ENCODE data around the gene PLAAT2.

PLAAT2 gene

GRCh38 chr11:63512816-63513215 is 50.4 kb downstream of the PLAAT2 start:
- DNase-seq = no peak

- no peak for DNase-seq
Observed at GRCh38 chr11:63511048-63511748, 52.0 kb downstream of the PLAAT2 start.

DNA sequence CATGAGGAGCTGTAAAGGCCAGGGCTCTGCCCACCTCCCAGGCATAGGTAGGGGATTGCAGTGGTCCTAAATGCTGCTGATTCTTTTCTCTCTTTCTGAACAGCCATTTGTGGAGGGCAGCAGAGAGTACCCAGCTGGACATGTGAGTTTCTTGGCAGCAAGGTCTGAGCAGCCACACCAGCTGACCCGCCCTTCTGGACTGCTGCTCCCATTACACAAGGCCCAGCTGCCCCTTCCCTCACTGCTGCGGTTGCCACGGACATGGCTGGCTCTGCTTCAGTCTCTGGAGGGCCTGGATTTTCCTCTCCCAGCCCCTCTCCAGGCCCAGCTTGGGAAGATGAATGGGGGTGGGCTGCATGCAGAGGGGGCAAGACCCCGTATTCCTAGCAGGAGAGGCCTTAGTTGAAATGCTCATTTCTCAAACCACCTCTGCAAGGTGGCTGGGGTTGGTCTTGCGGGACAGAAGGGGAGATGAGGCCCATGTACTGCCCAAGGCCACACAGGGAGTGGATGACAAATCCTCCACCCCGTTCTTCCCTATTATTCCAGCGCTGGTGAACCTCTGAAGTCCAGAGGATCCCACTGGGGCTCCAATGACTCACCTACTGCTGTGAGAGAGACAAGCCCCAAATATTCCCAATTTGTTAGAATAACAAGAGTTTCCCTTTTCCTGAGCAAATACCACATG is 52.7 kb downstream of the PLAAT2 start:
- DNase-seq = no peak

DNA sequence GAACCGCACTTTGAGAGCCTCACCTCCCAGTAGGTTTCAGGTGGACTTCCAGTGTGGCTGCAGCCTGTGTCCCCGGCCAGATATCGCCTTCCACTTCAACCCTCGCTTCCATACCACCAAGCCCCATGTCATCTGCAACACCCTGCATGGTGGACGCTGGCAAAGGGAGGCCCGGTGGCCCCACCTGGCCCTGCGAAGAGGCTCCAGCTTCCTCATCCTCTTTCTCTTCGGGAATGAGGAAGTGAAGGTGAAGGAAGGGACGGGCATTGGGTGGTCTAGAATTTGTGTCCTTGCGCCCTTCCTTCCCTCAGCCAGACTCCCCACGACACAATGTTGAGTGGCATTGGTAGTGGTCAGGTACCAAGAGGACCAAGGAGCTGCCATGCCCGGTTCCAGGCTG is 54.4 kb downstream of the PLAAT2 start:
- DNase-seq = no peak

DNA sequence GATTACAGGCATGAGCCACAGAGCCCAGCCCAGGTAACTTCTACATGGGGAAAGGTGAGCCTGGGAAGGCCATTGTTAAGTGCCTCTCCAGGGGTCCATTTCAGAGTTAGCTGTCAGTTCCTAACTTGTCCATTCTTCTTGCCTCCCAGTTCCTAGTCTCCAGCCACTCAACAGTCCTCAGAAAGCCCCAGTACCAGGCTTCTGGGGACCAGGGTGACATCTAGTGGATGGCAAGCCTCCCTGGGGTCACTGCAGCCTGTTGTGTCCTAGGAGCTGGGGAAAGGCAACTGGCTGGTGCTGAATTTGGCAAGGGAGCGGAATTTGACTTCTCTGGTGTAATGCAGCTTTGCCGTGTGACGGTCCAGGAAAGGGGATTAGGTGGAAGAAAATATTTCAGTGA is 55.2 kb downstream of the PLAAT2 start:
- DNase-seq = no peak

- DNase-seq = no peak
Observed at GRCh38 chr11:63507511-63507910, 55.7 kb downstream of the PLAAT2 start.

GRCh38 chr11:63506876-63507275 is 56.3 kb downstream of the PLAAT2 start:
- no peak for DNase-seq

- DNase-seq = no peak
Observed at GRCh38 chr11:63505857-63506528, 57.2 kb downstream of the PLAAT2 start, which contains the start of gene LGALS12. Gene LGALS12, plus strand, starts transcription at chr11:63506084. Its CDS starts 375 bp downstream, at chr11:63506459.

DNA sequence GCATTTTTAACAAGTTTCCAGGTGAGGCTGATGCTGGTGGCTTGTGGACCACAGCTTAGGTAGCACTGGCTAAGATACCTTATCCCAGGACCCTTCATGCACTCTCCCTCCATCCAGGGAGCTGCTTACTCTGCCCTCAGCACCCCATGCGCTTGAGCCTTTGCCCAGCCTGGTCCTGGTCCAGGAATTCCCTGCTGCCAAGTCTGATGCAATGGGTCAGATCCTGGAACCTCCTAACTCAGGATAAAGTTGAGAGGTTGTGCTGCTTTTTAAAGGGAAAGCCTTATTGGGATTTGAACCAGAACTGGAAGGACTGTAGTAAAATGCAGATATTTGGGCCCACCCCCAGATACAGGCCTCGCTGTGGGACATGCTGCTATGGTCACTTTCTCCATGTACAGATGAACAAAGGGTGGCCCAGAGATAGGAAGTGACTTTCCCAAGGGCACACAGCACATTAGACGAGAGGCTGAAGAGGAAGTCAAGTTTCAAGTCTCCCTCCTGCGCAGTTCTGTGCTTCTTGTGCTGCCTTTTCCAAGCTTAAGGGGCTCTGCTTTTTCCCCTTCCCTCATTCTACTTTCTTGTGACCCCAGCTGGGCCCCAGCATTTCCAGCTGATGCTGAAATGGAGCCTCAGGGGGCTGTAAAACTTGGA is 58.1 kb downstream of the PLAAT2 start:
- DNase-seq = no peak

GRCh38 chr11:63504054-63504453 is 59.1 kb downstream of the PLAAT2 start:
- no peak for DNase-seq

- DNase-seq = no peak
Observed at GRCh38 chr11:63503492-63503891, 59.7 kb downstream of the PLAAT2 start.

Measured in amniotic stem cell (primary cell).